ENCODE measurements around the gene SULT1A2. TPM values are rescaled to one million over a fixed set of nuclear protein-coding genes. Genes with fewer than 3 reads are reported as not detected.
"Not testable (repeated sequence)": the region's sequence is repeated elsewhere in the genome, so short reads cannot be mapped to it uniquely, and the experiment has no call there.

The SULT1A2 gene
- polyA plus RNA-seq, 2 donors, result 0.05 to 0.43 TPM

GRCh38 chr16:28575446-28576109 lies 21.3 kb downstream of the SULT1A2 start:
- Histone ChIP-seq H3K36me3 (ENCODE audit: control insufficient read depth in 2 of 2, insufficient read depth in 2 of 2, low read length in 1 of 2) (peaks cover 2 to 3% of the 10 kb centered on the region in 2 donors), H3K4me3 (ENCODE audit: low read depth in 1 of 2, low read length in 2 of 2) (no peak overlapping the region), H3K27me3 (ENCODE audit: control insufficient read depth in 1 of 2, insufficient read depth in 2 of 2, low read length in 2 of 2) (no peaks in the 10 kb centered on the region), H3K4me1 (ENCODE audit: control insufficient read depth in 2 of 2, insufficient read depth in 2 of 2, low read length in 1 of 2) (no peaks in the 10 kb centered on the region), H3K27ac (ENCODE audit: low read depth in 2 of 2, low read length in 1 of 2) (no peak overlapping the region), H3K9me3 (ENCODE audit: control insufficient read depth in 2 of 2, insufficient read depth in 1 of 2, low read depth in 1 of 2, low read length in 1 of 2) (no peaks in the 10 kb centered on the region)
- WGBS, 2 donors, result 92 to 94% methylated on average over 8 of the region's 8 CpGs

GRCh38 chr16:28574925-28575324 lies 21.9 kb downstream of the SULT1A2 start:
- Histone ChIP-seq H3K4me3 (ENCODE audit: low read depth in 1 of 2, low read length in 2 of 2) (no peak overlapping the region), H3K9me3 (ENCODE audit: control insufficient read depth in 2 of 2, insufficient read depth in 1 of 2, low read depth in 1 of 2, low read length in 1 of 2) (no peaks in the 10 kb centered on the region), H3K27ac (ENCODE audit: low read depth in 2 of 2, low read length in 1 of 2) (no peak overlapping the region), H3K27me3 (ENCODE audit: control insufficient read depth in 1 of 2, insufficient read depth in 2 of 2, low read length in 2 of 2) (no peaks in the 10 kb centered on the region), H3K36me3 (ENCODE audit: control insufficient read depth in 2 of 2, insufficient read depth in 2 of 2, low read length in 1 of 2) (peaks cover 0 to 2% of the 10 kb centered on the region in 2 donors), H3K4me1 (ENCODE audit: control insufficient read depth in 2 of 2, insufficient read depth in 2 of 2, low read length in 1 of 2) (no peaks in the 10 kb centered on the region)
- WGBS, 2 donors, result 95 to 96% methylated on average over 2 of the region's 2 CpGs

- Histone ChIP-seq H3K9me3 (ENCODE audit: control insufficient read depth in 2 of 2, insufficient read depth in 1 of 2, low read depth in 1 of 2, low read length in 1 of 2) (no peaks in the 10 kb centered on the region), H3K36me3 (ENCODE audit: control insufficient read depth in 2 of 2, insufficient read depth in 2 of 2, low read length in 1 of 2) (peaks cover 0 to 2% of the 10 kb centered on the region in 2 donors), H3K27me3 (ENCODE audit: control insufficient read depth in 1 of 2, insufficient read depth in 2 of 2, low read length in 2 of 2) (no peaks in the 10 kb centered on the region), H3K27ac (ENCODE audit: low read depth in 2 of 2, low read length in 1 of 2) (no peak overlapping the region), H3K4me1 (ENCODE audit: control insufficient read depth in 2 of 2, insufficient read depth in 2 of 2, low read length in 1 of 2) (no peaks in the 10 kb centered on the region), H3K4me3 (ENCODE audit: low read depth in 1 of 2, low read length in 2 of 2) (no peak overlapping the region)
- WGBS, 2 donors, result 81 to 85% methylated on average over 17 of the region's 17 CpGs
These were observed 22.8 kb downstream of the SULT1A2 start for GRCh38 chr16:28573738-28574718.

- 64 to 75% methylated on average over 15 of the region's 15 CpGs for WGBS, 2 donors
- H3K4me3 ChIP-seq (ENCODE audit: low read depth in 1 of 2, low read length in 2 of 2), result no peak overlapping the region
- H3K9me3 ChIP-seq (ENCODE audit: control insufficient read depth in 2 of 2, insufficient read depth in 1 of 2, low read depth in 1 of 2, low read length in 1 of 2), result no peaks in the 10 kb centered on the region
- no peaks in the 10 kb centered on the region for H3K4me1 ChIP-seq (ENCODE audit: control insufficient read depth in 2 of 2, insufficient read depth in 2 of 2, low read length in 1 of 2)
- no peaks in the 10 kb centered on the region for H3K27me3 ChIP-seq (ENCODE audit: control insufficient read depth in 1 of 2, insufficient read depth in 2 of 2, low read length in 2 of 2)
- no peak overlapping the region for H3K27ac ChIP-seq (ENCODE audit: low read depth in 2 of 2, low read length in 1 of 2)
- peaks cover 0 to 2% of the 10 kb centered on the region in 2 donors for H3K36me3 ChIP-seq (ENCODE audit: control insufficient read depth in 2 of 2, insufficient read depth in 2 of 2, low read length in 1 of 2)
These were observed 23.9 kb downstream of the SULT1A2 start for GRCh38 chr16:28572696-28573510.

- WGBS, 2 donors, result 98 to 99% methylated on average over 4 of the region's 4 CpGs
- Histone ChIP-seq H3K27me3 (ENCODE audit: control insufficient read depth in 1 of 2, insufficient read depth in 2 of 2, low read length in 2 of 2) (no peaks in the 10 kb centered on the region), H3K27ac (ENCODE audit: low read depth in 2 of 2, low read length in 1 of 2) (no peak overlapping the region), H3K4me3 (ENCODE audit: low read depth in 1 of 2, low read length in 2 of 2) (no peak overlapping the region), H3K9me3 (ENCODE audit: control insufficient read depth in 2 of 2, insufficient read depth in 1 of 2, low read depth in 1 of 2, low read length in 1 of 2) (peaks cover 0 to 2% of the 10 kb centered on the region in 2 donors), H3K4me1 (ENCODE audit: control insufficient read depth in 2 of 2, insufficient read depth in 2 of 2, low read length in 1 of 2) (no peaks in the 10 kb centered on the region), H3K36me3 (ENCODE audit: control insufficient read depth in 2 of 2, insufficient read depth in 2 of 2, low read length in 1 of 2) (peaks cover 0 to 2% of the 10 kb centered on the region in 2 donors)
These were observed 26.7 kb downstream of the SULT1A2 start for GRCh38 chr16:28569968-28570752.

GRCh38 chr16:28569021-28569420 lies 27.8 kb downstream of the SULT1A2 start:
- H3K36me3 ChIP-seq (ENCODE audit: control insufficient read depth in 2 of 2, insufficient read depth in 2 of 2, low read length in 1 of 2), result no peaks in the 10 kb centered on the region
- peaks cover 0 to 2% of the 10 kb centered on the region in 2 donors for H3K9me3 ChIP-seq (ENCODE audit: control insufficient read depth in 2 of 2, insufficient read depth in 1 of 2, low read depth in 1 of 2, low read length in 1 of 2)
- no peaks in the 10 kb centered on the region for H3K4me1 ChIP-seq (ENCODE audit: control insufficient read depth in 2 of 2, insufficient read depth in 2 of 2, low read length in 1 of 2)
- H3K4me3 ChIP-seq (ENCODE audit: low read depth in 1 of 2, low read length in 2 of 2), result no peak overlapping the region
- no peaks in the 10 kb centered on the region for H3K27me3 ChIP-seq (ENCODE audit: control insufficient read depth in 1 of 2, insufficient read depth in 2 of 2, low read length in 2 of 2)
- WGBS, 2 donors, result 89 to 91% methylated on average over 5 of the region's 5 CpGs
- H3K27ac ChIP-seq (ENCODE audit: low read depth in 2 of 2, low read length in 1 of 2), result no peak overlapping the region

GRCh38 chr16:28567292-28567691 lies 29.6 kb downstream of the SULT1A2 start:
- 92 to 93% methylated on average over 2 of the region's 2 CpGs for WGBS, 2 donors
- no peak overlapping the region for H3K4me3 ChIP-seq (ENCODE audit: low read depth in 1 of 2, low read length in 2 of 2)
- H3K27me3 ChIP-seq (ENCODE audit: control insufficient read depth in 1 of 2, insufficient read depth in 2 of 2, low read length in 2 of 2), result no peaks in the 10 kb centered on the region
- H3K9me3 ChIP-seq (ENCODE audit: control insufficient read depth in 2 of 2, insufficient read depth in 1 of 2, low read depth in 1 of 2, low read length in 1 of 2), result peaks cover 0 to 2% of the 10 kb centered on the region in 2 donors
- no peaks in the 10 kb centered on the region for H3K4me1 ChIP-seq (ENCODE audit: control insufficient read depth in 2 of 2, insufficient read depth in 2 of 2, low read length in 1 of 2)
- H3K27ac ChIP-seq (ENCODE audit: low read depth in 2 of 2, low read length in 1 of 2), result no peak overlapping the region
- H3K36me3 ChIP-seq (ENCODE audit: control insufficient read depth in 2 of 2, insufficient read depth in 2 of 2, low read length in 1 of 2), result no peaks in the 10 kb centered on the region

GRCh38 chr16:28566233-28566925 lies 30.5 kb downstream of the SULT1A2 start:
- H3K4me1 ChIP-seq (ENCODE audit: control insufficient read depth in 2 of 2, insufficient read depth in 2 of 2, low read length in 1 of 2), result not testable (repeated sequence)
- 96 to 98% methylated on average over 4 of the region's 4 CpGs for WGBS, 2 donors

More at GRCh38 chr16:28566233-28566925, 30.5 kb downstream of the SULT1A2 start:
- H3K27me3 ChIP-seq (ENCODE audit: control insufficient read depth in 1 of 2, insufficient read depth in 2 of 2, low read length in 2 of 2); H3K27ac ChIP-seq (ENCODE audit: low read depth in 2 of 2, low read length in 1 of 2); H3K4me3 ChIP-seq (ENCODE audit: low read depth in 1 of 2, low read length in 2 of 2); H3K9me3 ChIP-seq (ENCODE audit: control insufficient read depth in 2 of 2, insufficient read depth in 1 of 2, low read depth in 1 of 2, low read length in 1 of 2); H3K36me3 ChIP-seq (ENCODE audit: control insufficient read depth in 2 of 2, insufficient read depth in 2 of 2, low read length in 1 of 2): not testable (repeated sequence)
